NT2/D1 (cell line): ENCODE measurements around the gene GAN.
"Not testable (repeated sequence)": the region's sequence is repeated elsewhere in the genome, so short reads cannot be mapped to it uniquely, and the experiment has no call there.

Experiments used
- DNase-seq: peaks from one replicate; pipeline ENCODE4 v3.0.0-alpha.2; 2011; ENCODE audit warnings: low read depth, low spot score
- H3K27me3 ChIP-seq: 2 replicates; pipeline ENCODE4 v1.6.0; 2011; ENCODE audit warnings: mild to moderate bottlenecking; ENCODE audit not compliant: insufficient read length, insufficient read depth
- H3K36me3 ChIP-seq: 2 replicates; pipeline ENCODE4 v1.6.1; 2011; ENCODE audit warnings: mild to moderate bottlenecking, low read length, mixed read lengths; ENCODE audit not compliant: insufficient read depth, insufficient read length
- H3K4me1 ChIP-seq: 2 replicates; pipeline ENCODE4 v1.5.1; 2011; ENCODE audit not compliant: insufficient read depth, insufficient read length
- H3K4me3 ChIP-seq: 2 replicates; pipeline ENCODE4 v1.5.1; 2011; ENCODE audit warnings: low read depth; ENCODE audit not compliant: insufficient read length
- H3K9ac ChIP-seq: 2 replicates; pipeline ENCODE4 v1.6.0; 2011; ENCODE audit warnings: low read depth; ENCODE audit not compliant: insufficient read length
- H3K9me3 ChIP-seq: 2 replicates; pipeline ENCODE4 v1.5.1; 2011; ENCODE audit warnings: mild to moderate bottlenecking, low read length; ENCODE audit not compliant: insufficient read depth
- SUZ12 ChIP-seq: IDR thresholded peaks from 2 replicates; pipeline ENCODE4 v1.6.1; 2011; ENCODE audit not compliant: insufficient read length, insufficient read depth; ENCODE audit errors: extremely low read depth
- YY1 ChIP-seq: IDR thresholded peaks from 2 replicates; pipeline ENCODE4 v1.6.1; 2011; ENCODE audit not compliant: insufficient read length, insufficient read depth
- ZNF274 ChIP-seq: IDR thresholded peaks from 2 replicates; pipeline ENCODE4 v1.6.1; 2011; ENCODE audit warnings: mild to moderate bottlenecking, low read depth, low read length

GAN gene

DNA sequence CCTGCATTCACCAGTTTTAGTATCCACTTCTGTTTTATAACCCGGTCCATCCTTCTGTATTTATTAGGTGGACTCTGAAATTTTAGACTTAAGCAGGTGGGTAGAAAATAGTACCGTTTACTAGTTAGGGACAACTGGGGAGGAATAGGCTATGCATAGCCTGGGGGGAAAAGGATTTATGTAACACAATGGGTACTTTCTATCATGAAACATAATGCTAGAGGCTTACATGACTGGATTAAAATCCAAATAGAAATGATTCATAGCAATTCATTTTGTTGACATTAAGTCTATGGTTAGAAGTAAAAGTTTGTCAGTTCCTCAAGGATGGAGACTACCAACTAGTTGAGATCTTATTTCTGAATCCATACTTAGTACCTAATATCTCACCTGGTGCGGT is 18.6 kb downstream of the GAN start:
- H3K4me3 ChIP-seq, result no peak overlapping the region
- TF ChIP-seq YY1 (no peak), ZNF274 (no peak), SUZ12 (no peak)

GRCh38 chr16:81335669-81336068 is 20.9 kb downstream of the GAN start:
- Histone ChIP-seq H3K9ac (no peak overlapping the region), H3K9me3 (peaks cover 6% of the 10 kb centered on the region), H3K27me3 (no peaks in the 10 kb centered on the region), H3K36me3 (peaks cover 25% of the 10 kb centered on the region), H3K4me1 (no peaks in the 10 kb centered on the region), H3K4me3 (no peak overlapping the region)
- TF ChIP-seq YY1 (no peak), SUZ12 (no peak)
- DNase-seq, result no peak

More for the DNA sequence above, 18.6 kb downstream of the GAN start:
- Histone ChIP-seq H3K27me3 (no peaks in the 10 kb centered on the region), H3K36me3 (peaks cover 32% of the 10 kb centered on the region), H3K9ac (no peak overlapping the region), H3K9me3 (peaks cover 3% of the 10 kb centered on the region), H3K4me1 (no peaks in the 10 kb centered on the region)
- no peak for DNase-seq

DNA sequence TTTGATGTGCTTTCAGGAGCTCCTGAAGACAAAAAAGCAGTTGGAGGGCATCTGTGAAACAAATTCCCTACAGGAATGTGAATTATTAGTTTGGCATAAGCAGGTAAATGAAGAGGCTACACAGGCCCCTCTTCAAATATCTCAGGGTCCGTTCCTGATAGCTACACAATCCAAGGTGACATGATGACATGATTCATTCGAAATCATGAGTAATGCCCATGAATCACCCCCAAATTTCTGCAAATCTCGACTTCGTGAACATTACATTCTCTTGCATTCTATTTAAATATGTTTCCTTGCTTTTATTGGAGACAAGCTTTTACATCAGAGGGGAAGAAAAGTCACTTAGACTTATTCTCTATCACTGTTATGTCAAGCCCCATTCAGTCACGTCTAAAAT is 22.3 kb downstream of the GAN start:
- TF ChIP-seq YY1 (no peak), ZNF274 (no peak), SUZ12 (no peak)

DNA sequence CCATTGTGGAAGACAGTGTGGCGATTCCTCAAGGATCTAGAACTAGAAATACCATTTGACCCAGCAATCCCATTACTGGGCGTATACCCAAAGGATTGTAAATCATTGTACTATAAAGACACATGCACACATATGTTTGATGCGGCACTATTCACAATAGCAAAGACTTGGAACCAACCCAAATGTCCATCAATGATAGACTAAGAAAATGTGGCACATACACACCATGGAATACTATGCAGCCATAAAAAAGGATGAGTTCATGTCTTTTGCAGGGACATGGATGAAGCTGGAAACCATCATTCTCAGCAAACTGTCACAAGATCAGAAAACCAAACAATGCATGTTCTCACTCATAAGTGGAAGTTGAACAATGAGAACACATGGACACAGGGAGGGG is 30.4 kb downstream of the GAN start:
- DNase-seq, H3K27me3 ChIP-seq, H3K9ac ChIP-seq, H3K4me1 ChIP-seq, H3K36me3 ChIP-seq, H3K4me3 ChIP-seq: not testable (repeated sequence)
- H3K9me3 ChIP-seq, result peaks cover 33% of the 10 kb centered on the region

More for the DNA sequence above, 22.3 kb downstream of the GAN start:
- Histone ChIP-seq H3K9me3 (peaks cover 6% of the 10 kb centered on the region), H3K9ac (no peak overlapping the region), H3K4me3 (no peak overlapping the region), H3K27me3 (no peaks in the 10 kb centered on the region), H3K4me1 (no peaks in the 10 kb centered on the region), H3K36me3 (peaks cover 23% of the 10 kb centered on the region)
- DNase-seq, result no peak

GRCh38 chr16:81347425-81347824 is 32.7 kb downstream of the GAN start:
- peaks cover 12% of the 10 kb centered on the region for H3K36me3 ChIP-seq
- no peaks in the 10 kb centered on the region for H3K4me1 ChIP-seq
- no peaks in the 10 kb centered on the region for H3K27me3 ChIP-seq
- TF ChIP-seq SUZ12 (no peak), ZNF274 (no peak), YY1 (no peak)
- no peak overlapping the region for H3K9ac ChIP-seq
- H3K4me3 ChIP-seq, result no peak overlapping the region
- DNase-seq, result no peak
- peaks cover 33% of the 10 kb centered on the region for H3K9me3 ChIP-seq

GRCh38 chr16:81349608-81350305 is 35.0 kb downstream of the GAN start:
- no peak overlapping the region for H3K9ac ChIP-seq
- DNase-seq, result no peak
- H3K9me3 ChIP-seq, result peaks cover 33% of the 10 kb centered on the region
- peaks cover 29% of the 10 kb centered on the region for H3K36me3 ChIP-seq
- no peak overlapping the region for H3K4me3 ChIP-seq
- no peak for TF ChIP-seq SUZ12
- no peak for TF ChIP-seq YY1
- TF ChIP-seq ZNF274, result no peak
- H3K27me3 ChIP-seq, result no peaks in the 10 kb centered on the region
- H3K4me1 ChIP-seq, result no peaks in the 10 kb centered on the region

- no peak overlapping the region for H3K9ac ChIP-seq
- H3K4me3 ChIP-seq, result no peak overlapping the region
- H3K27me3 ChIP-seq, result no peaks in the 10 kb centered on the region
- no peak for DNase-seq
- no peaks in the 10 kb centered on the region for H3K4me1 ChIP-seq
- H3K9me3 ChIP-seq, result peaks cover 29% of the 10 kb centered on the region
- TF ChIP-seq YY1, result no peak
- TF ChIP-seq SUZ12, result no peak
- TF ChIP-seq ZNF274, result no peak
- H3K36me3 ChIP-seq, result peaks cover 34% of the 10 kb centered on the region
Measured at GRCh38 chr16:81350306-81350615, 35.5 kb downstream of the GAN start.

DNA sequence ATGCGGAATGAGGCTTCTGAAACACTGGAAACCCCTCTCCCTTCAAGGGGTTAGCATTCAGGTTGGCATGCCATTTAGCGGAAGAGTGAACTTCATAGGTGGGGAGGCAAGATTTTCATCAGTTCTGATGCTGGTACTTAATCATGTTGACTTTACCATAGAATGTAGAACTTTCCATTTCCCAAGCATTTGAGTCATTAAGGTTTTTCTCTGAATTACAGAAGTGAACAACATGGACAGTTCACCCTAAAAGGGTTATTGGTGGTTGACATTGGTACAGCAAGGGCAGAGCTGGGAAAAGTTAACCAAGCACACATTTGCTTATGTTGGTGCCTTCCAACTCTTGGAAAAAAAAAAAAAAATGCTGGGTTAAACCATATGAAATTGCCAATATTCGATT is 39.1 kb downstream of the GAN start:
- TF ChIP-seq SUZ12 (no peak), YY1 (no peak), ZNF274 (no peak)
- H3K4me3 ChIP-seq, result no peak overlapping the region
- no peaks in the 10 kb centered on the region for H3K9me3 ChIP-seq
- peaks cover 57% of the 10 kb centered on the region for H3K36me3 ChIP-seq
- no peak for DNase-seq
- H3K27me3 ChIP-seq, result no peaks in the 10 kb centered on the region
- no peak overlapping the region for H3K9ac ChIP-seq
- H3K4me1 ChIP-seq, result no peaks in the 10 kb centered on the region
